Cardiac fibroblast (primary cell): Measurements from ENCODE around the gene DPY19L1.

ENCODE experiments used
- DNase-seq, 2 donors: peaks; one replicate each; pipeline versions ENCODE4 v3.0.0 to v3.0.0-alpha.2; 2010; ENCODE audit warnings: low read depth in 2 of 2
- H3K4me3 ChIP-seq, 2 donors: replicated peaks in 1 of 2; 1 replicate in 1 of 2; 2 replicates in 1 of 2; pipeline ENCODE4 v1.5.1; 2011; ENCODE audit warnings: low read depth in 2 of 2, low read length in 2 of 2, mild to moderate bottlenecking in 2 of 2, moderate library complexity in 1 of 2
- CTCF ChIP-seq: IDR thresholded peaks from one replicate; pipeline ENCODE4 v1.5.1; 2011; ENCODE audit warnings: low read depth, mild to moderate bottlenecking, low read length, inconsistent platforms

The DPY19L1 gene

DNA sequence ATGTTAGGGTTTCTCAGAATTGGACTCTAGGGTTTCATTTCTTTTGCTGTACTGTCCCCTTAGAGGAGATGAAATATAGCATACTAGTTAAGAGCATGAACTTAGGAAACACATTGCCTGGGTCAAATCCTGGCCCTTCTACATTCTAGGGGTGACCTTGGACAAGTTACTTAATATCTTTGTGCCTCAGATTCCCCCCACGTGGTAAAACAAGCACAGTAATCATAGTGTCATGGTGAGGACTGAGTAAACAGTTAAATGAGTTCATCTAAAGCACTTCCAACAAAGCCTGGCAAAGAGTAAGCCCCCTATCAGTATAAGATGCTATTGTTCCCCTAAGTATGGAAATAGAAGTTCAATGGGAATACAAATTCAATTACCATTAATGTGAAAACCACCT lies 5.1 kb downstream of the DPY19L1 start:
- DNase-seq = peak in 1 of 2 donors; percentile 26
- no peak for TF ChIP-seq CTCF
- no peak overlapping the region for H3K4me3 ChIP-seq

GRCh38 chr7:35030848-35031247 lies 6.4 kb downstream of the DPY19L1 start:
- DNase-seq = no peak
- H3K4me3 ChIP-seq = no peak overlapping the region
- no peak for TF ChIP-seq CTCF

- no peak for DNase-seq
- H3K4me3 ChIP-seq = no peak overlapping the region
- no peak for TF ChIP-seq CTCF
Measured at GRCh38 chr7:35029311-35029710, 8.0 kb downstream of the DPY19L1 start.

DNA sequence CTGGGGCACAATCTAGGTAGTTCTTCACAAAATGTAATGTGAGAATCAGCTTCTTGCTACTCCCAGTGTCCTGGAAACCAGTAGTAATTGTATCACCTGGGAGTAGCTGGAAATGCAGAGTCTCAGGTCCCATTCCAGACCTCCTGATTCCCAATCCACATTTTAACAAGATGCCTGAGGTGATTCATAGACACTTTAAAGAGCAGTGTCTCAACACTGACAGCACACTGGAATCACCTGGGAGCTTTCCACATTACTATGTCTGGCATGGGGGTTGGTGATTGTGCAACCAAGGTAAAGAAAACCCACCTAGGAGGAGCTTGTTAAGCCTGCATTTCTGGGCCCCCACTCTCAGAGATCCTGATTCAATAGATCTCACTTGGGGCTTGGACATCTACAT lies 11.1 kb downstream of the DPY19L1 start:
- H3K4me3 ChIP-seq = no peak overlapping the region
- DNase-seq = peak in 1 of 2 donors; percentile 11
- TF ChIP-seq CTCF = no peak

DNA sequence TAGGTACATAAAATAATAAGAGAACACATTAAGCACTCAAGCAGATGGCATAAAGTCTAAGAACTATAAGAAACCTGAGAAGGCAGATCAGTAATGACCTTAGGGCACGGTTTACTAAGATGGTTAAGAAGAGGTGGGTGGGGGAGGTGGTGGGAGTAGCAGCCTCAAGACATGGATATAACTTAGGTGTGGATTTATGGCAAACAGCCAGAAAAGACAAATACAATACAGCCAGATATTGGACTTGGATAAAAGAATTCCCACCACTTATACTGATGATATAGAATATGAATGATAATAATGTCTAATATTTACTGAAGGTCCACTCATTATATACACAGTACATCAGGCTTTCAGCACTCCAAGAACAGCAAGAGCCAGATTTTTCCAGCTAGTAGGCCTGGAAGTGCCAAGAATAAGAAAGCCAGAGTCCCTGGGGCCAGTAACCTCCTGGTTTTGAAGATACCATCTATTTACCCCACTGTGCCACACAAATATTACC lies 11.9 kb downstream of the DPY19L1 start:
- no peak for TF ChIP-seq CTCF
- no peak overlapping the region for H3K4me3 ChIP-seq
- DNase-seq = no peak

DNA sequence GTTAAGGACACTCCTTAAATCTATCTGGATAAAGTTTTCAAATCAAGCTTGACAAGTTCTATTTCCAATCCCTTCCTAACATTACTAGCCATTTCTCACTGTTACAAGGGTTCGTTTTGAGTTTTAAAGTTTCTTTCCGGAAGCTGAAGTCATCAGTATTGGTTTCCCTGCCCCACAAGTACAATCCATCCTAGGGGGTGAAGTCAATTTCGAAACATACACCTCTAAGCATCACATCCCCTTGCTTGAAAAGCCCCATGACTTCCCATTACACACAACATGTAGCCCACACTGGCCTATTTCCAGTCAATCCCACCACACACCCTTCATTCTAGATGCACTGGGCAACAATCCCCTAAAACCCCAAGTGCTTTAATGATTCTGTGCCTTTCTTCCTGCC lies 13.0 kb downstream of the DPY19L1 start:
- no peak overlapping the region for H3K4me3 ChIP-seq
- DNase-seq = no peak

More for the DNA sequence above, 13.0 kb downstream of the DPY19L1 start:
- TF ChIP-seq CTCF = no peak
